Stimulated activated CD8-positive, alpha-beta memory T cell treated with anti-CD3 and anti-CD28 coated beads, Interleukin-12 subunit alpha, Interleukin-12 subunit beta, amount 100 ng/mL, for 1 hour (primary cell): ENCODE results near the gene BAD.

Experiments
- DNase-seq: peaks from one replicate; pipeline ENCODE4 v3.0.0-alpha.2; 2020; ENCODE audit warnings: low read depth

Gene BAD

DNA sequence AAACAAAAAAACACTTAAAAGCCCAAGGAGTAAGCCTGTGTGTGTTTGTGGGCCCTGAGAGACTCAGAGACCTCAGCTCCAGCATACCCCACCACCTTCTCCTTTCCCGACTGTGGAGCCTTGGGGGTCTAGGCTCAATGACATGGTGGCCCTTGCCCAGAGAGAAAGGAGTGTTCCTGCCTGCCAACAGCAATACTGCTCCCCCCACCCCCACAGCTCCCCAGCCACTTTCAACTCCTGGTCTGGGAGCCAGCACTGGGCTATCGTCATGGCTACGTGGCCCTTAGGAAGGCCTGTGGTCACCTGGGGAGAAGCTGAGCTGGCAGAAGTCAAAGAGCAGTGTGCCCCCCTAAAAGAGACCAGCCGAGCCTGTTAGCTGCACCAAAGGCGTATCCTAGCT lies 40.4 kb downstream of the BAD start:
- DNase-seq: no peak

DNA sequence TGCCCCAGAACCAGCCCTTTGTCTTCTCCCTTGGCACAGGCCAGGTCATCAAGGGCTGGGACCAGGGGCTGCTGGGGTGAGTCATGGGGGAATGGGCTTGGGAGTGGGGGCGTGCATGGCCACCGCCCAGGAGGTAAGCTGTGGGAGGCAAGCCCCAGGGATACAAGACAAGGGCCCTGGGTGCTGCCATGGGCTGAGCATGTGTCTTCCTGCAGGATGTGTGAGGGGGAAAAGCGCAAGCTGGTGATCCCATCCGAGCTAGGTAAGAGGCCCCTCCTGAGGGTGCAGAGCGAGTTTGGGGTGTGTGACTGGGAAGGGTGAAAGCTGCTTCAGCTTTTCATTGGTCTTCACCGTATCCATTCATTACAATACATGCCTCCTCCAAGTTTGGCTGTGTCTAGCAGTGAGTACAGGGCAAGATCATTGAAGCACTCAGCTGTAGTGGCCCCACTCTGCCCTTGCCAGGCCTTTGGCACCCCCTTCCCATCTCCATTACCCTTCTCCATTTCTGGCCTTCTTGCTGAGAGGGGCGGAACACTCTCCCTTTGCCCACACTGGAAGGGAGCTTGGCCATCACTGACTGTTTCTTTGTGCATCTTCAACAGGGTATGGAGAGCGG lies 41.1 kb downstream of the BAD start:
- no peak for DNase-seq

DNA sequence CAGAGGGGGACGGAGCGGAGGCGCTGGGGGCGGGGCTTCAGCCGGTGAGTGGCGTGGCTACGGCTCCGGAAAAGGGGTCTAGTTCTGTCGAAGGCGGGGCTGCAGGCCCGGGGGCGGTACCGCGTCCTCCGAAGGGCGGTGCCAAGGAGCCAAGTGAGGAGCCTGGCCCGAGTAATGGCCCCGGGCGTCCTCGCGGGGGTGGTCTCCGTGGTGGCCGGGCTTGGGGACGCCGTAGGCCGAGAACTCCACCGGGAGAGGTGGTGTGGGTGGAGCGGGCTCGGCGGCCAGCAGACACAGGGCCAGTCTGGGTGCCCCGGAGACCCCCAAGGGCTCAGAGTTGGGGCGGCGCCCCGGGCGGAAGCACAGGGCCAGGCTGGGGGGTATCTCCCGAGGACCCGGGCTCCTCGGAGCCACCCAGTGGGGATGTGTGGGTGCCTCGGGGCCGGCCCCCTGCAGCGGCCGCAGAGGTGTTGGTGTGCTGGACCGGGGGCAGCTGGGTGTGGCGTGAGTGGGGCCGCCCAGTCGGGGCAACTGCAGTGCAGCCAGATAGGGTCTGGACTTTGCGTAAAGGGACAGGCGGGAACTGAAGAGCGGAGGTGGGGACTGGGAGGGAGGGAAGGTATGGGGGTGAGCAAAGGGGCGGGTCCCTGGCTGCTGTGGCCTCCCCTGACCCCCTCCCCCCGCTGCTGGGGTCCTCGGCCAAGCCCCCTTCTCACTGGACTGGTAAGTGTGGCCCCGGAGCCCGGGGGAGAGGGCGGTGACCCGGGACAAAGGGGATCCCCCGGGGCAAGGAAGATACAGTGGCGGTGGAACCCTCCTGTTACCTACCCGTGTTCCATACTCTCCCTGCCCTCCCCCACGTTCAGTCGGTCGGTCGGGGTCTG lies 42.7 kb downstream of the BAD start:
- DNase-seq: no peak

DNA sequence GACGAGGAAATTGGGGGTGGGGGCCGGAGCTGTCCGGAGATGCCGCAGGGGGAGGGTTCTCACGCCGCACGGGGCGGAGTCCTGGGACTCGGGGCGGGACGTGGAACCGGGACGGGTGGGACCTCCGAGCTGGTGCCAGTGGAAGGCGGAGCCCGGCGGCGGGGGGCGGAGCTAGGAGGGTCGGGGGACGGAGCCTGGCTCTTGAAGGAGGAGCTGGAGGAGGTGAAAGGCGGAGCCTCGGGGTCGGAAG lies 43.3 kb downstream of the BAD start:
- DNase-seq: peak; percentile 99

DNA sequence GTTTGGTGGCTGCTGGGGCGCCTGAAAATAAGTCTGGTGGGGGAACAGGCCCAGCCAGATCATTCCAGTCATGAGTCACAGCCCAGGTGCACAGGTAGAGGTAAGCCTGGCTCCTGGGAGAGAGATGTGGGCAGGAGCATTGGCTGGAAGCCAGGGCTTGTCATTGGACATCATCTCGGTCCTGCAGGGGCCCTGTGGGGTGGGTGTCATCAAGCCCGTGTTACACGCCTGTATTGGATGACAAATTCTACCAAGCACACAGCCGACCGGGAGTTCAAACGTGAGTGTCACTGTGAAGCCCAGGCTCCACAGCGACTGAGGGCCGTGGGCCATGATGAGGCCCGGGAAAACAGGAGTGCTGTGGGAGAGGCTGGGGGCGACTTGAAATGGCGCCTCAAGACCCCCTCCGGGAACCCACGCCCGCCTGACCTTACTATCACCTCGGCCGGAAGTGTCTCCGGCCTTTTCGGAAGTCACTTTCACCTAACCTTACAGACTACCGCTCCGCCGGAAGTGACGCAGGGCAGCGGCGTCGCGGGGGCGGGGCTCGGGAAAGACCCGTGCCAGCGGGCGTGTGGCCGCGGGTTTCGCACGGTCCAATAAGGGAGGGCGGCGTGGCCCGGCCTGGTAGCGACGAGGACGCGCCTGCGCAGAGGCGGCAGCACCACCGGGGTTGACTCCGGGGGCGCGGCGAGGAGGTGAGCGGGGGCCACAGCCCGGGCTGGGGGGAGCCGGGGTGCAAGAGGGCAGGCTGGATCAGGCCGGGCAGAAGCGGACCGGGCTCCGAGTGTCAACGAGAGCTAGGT lies 43.8 kb downstream of the BAD start, which contains the start of gene FKBP2:
Gene FKBP2, plus strand, starts transcription at position 661 of the 806 bp plus-strand sequence. CDS start 1,293 bp downstream, outside the sequence.
- peak; percentile 96 for DNase-seq

DNA sequence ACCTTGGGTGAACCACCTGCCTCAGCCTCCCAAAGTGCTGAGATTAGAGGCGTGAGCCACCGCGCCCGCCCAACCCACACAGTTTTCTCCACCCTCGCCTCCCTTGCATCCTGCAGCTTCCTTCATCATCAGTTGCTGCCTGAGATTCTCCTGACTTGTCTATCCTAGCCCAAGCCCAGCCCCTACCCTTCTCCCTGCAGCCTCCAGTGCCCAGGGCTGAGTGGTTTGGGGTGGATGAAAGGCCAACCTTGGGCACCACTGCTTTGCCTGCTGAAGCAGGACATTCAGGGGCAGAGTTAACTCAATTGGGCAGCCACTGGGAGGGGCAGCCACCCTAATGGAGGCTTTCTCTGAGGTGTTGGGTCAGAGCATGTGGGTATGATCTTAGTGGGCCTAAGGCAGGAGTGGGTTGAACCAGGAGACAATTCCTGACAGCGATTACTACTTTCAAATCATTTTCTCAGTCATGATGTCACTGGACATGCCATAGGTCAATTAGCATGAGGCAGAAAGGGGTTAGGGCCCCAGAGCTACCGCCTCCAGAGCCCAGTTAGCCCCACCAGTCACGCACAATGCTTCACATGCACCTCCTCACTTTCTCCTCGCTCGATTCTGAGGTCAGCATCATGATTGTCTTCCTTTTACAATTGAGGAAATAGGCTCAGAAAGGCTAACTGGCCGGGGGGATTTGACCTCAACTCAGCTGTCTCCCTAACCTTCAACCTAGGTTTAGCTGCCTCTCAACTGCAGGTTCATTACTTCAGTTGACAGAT lies 44.6 kb downstream of the BAD start:
- DNase-seq: no peak

DNA sequence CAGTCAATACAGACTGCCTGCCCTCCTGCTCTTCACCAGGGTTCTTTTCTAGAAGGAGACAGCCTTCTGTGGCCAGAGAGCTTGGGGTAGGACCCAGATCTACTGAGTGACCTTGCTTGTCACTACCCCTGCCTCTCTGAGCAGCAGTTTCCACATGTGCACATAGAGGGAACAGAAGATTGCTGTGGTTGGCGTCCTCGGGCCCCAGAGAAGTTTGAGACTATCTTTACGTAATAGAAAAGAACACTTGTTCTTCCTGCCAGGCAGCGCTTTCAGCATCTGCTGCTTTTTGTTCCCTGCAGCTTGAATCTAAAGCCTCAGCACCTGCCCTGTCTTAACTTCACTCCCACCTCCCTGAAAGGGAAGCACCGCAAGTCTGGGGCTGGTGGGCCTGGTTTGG lies 45.5 kb downstream of the BAD start:
- DNase-seq: no peak

DNA sequence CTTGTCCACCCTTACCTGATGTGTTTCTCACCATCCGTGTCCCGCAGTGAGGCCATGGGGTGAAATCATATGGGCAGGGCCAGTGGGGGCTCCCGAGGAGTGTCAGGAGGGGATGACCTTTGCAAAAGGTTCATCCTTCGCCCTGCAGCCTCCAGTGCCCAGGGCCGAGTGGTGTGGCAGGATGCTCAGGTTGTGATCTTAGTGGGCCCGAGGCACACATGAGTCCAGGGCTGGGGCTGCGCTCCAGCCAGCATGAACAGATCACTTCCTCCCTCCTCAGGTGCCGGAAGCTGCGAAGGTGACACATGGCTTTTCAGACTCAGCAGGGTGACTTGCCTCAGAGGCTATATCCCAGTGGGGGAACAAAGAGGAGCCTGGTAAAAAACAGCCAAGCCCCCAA lies 46.4 kb downstream of the BAD start:
- DNase-seq: no peak

DNA sequence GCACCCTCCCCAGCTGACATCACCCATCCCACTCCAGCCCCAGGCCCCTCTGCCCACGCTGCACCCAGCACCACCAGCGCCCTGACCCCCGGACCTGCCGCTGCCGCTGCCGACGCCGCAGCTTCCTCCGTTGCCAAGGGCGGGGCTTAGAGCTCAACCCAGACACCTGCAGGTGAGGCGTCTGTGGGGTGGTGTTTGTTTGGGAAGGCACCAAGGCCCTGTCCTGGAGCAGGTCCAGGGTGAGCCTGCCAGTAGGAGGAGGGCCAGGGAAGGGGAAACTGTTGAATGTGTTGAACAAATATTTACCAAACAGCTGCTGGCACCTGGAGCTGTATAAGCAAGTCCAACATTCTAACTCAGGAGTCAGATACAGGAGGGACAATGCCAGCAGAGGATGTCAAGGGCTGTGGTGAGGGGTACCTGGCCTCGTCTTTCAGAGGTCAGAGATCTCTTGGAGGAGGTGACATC lies 46.9 kb downstream of the BAD start:
- no peak for DNase-seq

DNA sequence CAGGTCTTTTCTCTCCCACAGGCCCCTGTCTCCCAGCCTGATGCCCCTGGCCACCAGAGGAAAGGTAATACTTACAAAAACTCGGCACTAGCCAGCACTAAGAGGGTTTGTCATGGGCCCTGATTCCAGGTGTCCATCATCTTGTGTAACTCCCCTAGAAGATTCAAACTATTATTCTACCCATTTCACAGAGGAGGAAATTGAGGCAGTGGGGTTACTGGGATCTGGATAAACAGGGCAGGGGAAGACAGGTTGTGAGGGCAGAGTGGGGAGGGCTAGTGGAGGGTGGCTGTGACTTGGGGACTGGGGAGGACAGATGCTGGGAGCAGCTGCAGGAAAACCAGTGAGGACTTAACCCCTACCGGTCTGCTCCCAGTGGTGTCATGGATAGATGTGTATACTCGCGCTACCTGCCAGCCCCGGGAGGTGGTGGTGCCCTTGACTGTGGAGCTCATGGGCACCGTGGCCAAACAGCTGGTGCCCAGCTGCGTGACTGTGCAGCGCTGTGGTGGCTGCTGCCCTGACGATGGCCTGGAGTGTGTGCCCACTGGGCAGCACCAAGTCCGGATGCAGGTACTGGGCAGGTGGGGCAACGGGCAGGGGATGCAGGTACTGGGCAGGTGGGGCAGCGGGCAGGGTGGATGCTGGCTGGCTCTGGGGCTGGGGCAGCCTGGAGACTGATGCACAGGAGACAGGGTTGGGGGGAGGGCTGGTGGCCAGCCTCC lies 48.9 kb downstream of the BAD start:
- no peak for DNase-seq

DNA sequence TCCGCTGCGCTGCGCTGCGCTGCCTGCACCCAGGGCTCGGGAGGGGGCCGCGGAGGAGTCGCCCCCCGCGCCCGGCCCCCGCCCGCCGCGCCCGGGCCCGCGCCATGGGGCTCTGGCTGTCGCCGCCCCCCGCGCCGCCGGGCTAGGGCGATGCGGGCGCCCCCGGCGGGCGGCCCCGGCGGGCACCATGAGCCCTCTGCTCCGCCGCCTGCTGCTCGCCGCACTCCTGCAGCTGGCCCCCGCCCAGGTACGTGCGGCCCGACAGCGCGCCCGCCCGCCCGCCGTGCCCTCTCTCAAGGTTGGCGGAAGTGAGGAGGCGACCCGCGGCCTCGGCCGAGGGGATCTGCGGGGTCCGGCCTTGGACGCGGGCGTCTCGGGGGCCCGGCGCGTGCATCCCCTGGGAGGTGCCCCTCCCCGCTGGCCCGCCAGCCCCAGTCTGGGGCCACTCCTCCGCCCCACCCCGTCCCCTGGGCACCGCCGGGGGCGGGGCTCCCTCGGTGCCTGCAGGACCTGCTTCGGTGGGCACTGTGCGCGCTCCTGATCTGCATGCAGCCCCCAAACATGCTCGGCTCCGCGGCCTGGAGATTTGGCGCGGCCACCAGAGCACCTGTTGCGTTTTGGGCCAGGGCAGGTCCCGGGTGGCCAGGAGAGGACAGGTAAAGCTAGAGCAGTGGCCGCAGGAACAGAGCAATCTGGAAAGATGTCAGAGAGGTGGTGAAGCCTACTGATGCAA lies 49.7 kb downstream of the BAD start:
- DNase-seq: no peak

DNA sequence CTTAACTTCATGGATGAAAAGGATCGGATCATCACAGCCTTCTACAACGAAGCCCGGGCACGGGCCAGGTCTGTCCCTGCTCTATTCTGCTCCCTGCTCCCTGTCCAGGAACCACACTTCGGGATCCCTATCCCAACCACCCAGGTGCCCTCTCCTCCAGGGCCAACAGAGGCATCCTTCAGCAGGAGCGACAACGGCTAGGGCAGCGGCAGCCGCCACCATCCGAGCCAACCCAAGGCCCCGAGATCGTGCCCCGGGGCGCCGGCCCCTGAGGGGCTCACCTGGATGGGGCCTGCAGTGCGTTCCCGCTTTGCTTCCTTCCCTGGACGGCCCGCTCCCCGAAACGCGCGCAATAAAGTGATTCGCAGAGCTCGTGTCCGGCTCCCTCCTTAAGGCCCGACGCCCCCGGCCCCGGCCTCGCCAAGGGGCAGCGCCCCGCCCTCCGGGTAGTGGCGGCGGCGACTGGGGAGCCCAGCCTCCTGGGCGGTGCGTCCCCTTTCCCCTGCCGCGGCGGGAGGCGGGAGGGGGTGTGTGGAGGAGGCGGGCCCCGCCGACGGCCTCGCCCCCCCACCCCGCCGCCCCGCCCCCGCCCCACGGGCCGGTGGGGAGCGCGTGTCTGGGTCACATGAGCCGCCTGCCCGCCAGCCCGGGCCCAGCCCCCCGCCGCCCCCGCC lies 50.4 kb downstream of the BAD start, which contains the start of gene VEGFB:
Gene VEGFB, plus strand, starts transcription at position 672 of the 674 bp plus-strand sequence. CDS start 250 bp downstream, outside the sequence.
- peak; percentile 52 for DNase-seq

DNA sequence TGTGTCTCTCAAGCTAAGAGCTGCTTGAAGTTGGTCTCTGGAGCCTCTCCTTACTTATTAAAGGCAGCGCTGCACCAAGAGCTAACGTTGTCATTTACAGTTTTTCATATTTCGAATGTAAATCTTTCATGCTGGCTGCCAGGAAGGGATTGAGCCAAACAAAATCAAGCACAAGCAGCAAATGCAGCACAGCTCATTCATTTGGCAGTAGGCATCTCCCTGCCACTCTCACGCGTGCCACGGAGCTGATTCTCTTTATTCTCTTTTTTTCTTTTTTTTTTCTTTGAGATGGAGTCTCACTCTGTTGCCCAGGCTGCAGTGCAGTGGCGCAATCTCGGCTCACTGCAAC lies 51.5 kb downstream of the BAD start:
- DNase-seq: no peak

DNA sequence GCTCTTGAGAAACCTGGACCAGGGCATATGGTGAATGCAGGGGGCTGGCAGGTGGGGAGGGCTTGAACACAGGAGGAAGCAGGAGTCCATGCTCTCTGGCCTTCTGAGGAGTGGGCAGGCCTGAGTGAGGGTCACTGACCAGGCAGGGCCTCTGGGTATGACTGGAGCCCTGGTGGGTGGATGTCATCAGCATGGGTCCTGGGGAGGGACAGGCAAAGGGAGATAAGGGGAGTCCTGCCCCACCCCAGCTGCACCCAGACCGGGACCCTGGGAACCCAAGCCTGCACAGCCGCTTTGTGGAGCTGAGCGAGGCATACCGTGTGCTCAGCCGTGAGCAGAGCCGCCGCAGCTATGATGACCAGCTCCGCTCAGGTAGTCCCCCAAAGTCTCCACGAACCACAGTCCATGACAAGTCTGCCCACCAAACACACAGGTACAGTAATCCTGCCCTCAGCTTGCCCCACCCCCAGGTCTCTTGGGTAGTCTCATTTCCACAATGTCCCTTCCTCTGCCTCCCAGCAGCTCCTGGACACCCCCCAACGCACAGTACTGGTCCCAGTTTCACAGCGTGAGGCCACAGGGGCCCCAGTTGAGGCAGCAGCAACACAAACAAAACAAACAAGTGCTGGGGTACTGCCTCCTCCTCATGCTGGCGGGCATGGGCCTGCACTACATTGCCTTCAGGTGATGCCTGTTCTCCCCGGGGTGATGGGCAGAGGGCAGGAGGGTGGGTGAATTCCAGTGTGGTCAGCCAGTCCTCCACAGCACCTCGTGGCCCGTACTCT lies 52.1 kb downstream of the BAD start:
- DNase-seq: no peak

DNA sequence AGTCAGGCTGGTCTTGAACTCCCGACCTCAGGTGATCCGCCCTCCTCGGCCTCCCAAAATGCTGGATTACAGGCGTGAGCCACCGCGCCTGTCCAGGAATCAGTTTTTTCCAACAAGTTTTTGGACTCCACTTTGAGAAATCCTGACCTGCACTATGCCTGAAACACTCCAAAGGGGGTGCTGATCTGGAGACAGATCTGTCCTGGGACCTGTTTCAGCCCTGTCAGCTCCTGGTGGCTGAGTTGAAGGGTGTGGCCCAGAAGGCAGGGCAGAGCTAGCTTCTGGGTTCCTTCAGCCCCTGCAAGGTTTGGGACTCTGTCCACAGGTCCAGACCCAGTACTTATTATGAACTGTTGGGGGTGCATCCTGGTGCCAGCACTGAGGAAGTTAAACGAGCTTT lies 52.9 kb downstream of the BAD start:
- DNase-seq: no peak

DNA sequence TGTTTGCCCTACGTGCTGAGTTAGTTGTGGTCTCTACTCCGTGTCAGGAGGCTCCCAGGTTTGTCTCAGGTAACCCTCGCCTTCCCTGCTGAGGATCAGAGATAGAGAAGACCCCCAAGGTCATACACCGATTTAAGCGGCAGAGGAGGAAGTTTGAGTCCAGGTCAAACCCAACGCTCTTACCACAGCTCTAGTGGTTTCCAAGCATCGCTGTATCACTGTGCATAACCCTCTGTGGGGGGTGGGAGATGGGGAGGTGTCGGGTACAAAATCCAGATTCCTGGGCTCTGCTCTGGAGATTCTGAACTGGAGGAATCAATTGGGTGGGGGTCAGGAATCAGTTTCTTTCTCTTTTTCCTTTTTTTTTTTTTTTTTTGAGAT lies 53.5 kb downstream of the BAD start:
- DNase-seq: no peak

DNA sequence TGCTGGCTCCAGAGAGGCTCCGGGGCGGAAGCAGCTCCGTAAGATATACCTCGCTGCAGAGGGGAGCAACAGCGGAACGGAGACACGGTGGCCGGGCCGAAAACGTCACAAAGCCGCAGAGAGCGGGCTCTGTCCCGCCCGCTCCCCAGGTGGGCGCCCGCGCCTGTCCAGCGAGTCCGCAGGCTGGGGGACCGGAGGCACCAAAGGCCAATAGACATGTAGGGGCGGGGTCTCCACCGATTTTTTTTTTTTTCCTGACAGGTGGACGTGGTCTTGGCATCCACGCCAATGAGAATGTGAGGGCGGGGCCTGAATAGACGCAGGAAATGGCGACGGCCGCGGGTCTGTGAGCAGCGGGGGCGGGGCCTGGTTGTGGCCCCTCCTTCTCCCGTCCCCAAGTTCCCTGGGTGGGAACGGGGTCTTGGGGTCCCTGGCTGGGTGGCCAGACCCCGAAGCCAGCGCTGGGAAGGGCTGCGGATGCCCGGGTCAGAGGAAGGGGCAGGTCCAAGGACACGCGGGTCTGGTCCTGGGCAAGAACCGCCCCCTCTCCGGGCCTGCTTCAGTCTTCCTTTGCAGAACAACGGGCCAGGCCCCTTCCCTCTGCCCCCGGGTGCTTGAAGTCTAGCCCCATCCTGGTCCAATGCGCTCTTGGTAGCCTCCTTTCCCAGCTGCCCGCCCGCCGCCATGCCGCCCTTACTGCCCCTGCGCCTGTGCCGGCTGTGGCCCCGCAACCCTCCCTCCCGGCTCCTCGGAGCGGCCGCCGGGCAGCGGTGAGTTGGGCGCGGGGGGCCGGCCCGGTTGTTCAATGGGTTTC lies 54.1 kb downstream of the BAD start, which contains the start of gene DNAJC4:
Gene DNAJC4, plus strand, starts transcription at position 378 of the 814 bp plus-strand sequence. Its CDS starts 307 bp downstream, at position 685.
- DNase-seq: peak; percentile 75

DNA sequence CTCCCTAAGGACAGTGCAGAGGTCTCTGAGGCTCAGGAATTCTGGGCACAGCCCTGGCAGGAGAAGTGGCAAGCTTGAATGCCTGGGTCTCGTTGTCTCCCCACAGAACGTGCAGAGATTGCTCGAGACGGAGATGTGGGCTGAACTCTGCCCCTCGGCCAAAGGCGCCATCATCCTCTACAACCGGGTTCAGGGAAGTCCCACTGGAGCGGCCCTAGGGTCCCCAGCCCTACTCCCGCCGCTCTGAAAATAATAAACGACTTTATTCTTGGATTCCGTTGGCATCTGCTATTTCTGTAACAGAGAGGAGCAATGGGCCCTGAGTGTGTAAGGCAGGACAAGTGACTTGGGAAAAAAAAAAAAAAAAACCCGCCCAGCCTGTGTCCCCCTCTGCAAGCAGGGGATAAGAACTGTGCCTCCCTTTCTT lies 54.7 kb downstream of the BAD start:
- DNase-seq: no peak
